HL-60 (cell line): Measurements from ENCODE around the gene ATXN7L1.

Experiments
- CTCF ChIP-seq: IDR thresholded peaks from one replicate; pipeline ENCODE4 v1.5.1; 2011; ENCODE audit warnings: low read length, control low read depth, inconsistent platforms; ENCODE audit not compliant: insufficient read depth
- REST ChIP-seq: IDR thresholded peaks from 2 replicates; pipeline ENCODE4 v1.6.1; 2012; ENCODE audit warnings: low read depth; ENCODE audit not compliant: insufficient replicate concordance
- SPI1 ChIP-seq: IDR thresholded peaks from 2 replicates; pipeline ENCODE4 v1.6.1; 2012; ENCODE audit warnings: low read depth, mild to moderate bottlenecking, borderline replicate concordance

- TF ChIP-seq CTCF, result no peak
- no peak for TF ChIP-seq SPI1
- TF ChIP-seq REST, result no peak
Observed at GRCh38 chr7:105577251-105577650, 299.1 kb downstream of the ATXN7L1 start.
